ENCODE results near the gene NECTIN3.

The NECTIN3 gene

DNA sequence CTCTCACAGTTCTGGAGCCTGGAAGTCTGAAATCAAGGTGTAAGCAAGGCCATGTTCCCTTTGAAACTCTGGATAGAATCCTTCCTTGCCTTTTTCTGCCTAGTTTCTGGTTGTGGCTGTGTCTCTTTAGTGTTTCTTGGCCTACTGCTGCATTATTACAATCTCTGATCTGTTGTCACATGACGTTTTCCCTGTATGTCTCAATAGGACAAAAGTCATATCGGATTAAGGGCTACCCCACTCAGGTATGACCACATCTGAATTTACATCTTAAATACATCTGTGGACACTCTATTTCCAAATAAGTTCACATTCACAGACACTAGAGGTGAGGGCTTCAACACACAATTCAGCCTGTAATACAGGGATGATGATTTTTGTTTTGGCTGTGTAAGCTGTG, 13.3 kb downstream of the NECTIN3 start:
- no peak for DNase-seq (ENCODE audit: low read depth)

DNA sequence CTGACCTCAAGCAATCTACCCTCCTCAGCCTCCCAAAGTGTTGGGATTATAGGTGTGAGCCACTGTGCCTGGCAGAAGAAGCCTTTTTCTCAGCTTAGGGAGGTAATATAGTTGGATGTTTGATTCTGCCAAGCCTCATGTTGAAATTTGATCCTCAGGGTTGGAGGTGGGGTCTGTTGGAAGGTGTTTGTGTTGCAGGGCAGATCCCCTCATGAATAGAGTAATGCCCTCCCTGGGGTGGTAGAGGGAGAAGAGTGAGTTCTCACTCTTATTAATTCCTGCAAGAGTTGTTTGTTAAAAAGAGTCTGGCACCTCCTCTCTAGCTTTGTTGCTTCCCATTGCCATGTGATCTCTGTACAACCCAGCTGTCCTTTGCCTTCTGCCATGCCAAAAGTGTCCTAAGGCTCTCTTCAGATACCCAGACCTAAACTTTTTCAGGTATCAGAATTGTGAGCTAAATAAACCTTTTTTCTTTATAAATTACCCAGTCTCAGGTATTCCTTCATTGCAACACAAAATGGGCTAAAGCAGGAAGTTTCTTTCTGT, 16.4 kb downstream of the NECTIN3 start:
- DNase-seq (ENCODE audit: low read depth): no peak

DNA sequence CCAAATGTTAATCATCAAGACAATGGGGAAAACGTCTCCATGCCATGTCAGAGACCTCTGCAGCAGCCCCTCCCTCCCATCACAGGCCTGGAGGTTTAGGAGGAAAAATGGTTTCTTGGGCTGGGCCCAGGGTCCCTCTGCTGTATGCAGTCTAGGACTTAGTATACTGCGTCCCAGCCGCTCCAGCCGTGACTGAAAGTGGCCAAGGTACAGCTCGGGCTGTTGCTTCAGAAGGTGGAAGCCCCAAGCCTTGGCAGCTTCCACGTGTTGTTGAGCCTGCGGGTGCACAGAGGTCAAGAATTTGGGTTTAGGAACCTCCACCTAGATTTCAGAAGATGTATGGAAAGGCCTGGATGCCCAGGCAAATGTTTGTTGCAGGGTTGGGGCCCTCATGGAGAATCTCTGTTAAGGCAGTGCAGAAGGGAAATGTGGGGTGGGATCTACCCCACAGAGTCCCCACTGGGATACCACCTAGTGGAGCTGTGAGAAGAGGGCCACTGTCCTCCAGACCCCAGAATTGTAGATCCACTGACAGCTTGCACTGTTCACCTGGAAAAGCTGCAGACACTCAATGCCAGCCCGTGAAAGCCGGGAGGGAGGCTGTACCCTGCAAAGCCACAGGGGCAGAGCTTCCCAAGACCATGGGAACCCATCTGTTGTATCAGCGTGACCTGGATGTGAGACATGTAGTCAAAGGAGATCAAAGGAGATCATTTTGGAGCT, 25.0 kb downstream of the NECTIN3 start:
- DNase-seq (ENCODE audit: low read depth): no peak

DNA sequence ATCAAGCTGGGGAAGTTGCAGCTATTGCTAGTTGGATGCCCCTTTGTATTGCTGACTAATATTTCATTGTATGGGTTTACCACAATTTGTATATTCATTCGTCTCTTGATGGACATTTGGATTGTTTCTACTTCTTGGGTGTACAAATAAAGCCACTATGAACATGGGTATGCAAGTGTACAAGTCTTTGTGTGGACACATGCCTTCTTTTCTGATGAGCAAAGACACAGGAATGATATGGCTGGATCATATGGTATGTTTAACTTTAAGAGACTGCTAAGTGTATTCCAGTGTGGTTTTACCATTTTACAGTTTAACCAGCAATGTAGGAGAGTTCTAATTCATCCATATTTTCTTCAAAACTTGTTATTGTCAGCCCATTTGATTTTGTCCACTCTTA, 32.2 kb downstream of the NECTIN3 start:
- DNase-seq (ENCODE audit: low read depth): no peak

DNA sequence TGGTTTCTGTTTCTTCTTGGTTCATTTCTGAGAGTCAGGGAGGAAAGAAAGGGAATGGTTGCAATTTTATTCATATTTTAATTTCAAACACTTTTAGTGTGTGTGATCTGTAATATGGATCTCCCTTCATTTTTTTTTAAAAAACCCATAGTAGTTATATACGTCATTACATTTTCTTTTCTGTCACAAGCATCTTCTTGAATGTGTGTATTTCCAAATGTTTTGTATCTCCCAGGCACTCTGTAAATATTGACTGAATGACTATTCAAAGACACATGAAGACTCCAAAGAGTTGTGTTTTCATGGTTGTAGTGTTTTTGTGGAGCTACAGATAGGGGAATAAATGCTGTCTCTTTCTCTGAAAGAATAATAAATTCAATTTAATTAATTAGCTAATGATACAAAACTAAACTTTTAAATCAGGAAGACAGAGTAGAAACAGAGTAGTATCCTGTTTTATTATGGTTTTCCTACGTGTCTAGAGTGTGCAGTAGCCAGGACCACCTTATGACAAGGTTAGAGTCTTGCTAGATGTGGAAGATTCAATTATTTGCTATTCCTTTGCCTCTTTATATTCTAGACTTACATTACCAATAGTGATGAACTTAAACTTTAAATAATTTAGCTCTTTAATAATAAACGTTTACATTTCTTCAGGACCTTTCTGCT, 35.5 kb downstream of the NECTIN3 start:
- no peak for DNase-seq (ENCODE audit: low read depth)

DNA sequence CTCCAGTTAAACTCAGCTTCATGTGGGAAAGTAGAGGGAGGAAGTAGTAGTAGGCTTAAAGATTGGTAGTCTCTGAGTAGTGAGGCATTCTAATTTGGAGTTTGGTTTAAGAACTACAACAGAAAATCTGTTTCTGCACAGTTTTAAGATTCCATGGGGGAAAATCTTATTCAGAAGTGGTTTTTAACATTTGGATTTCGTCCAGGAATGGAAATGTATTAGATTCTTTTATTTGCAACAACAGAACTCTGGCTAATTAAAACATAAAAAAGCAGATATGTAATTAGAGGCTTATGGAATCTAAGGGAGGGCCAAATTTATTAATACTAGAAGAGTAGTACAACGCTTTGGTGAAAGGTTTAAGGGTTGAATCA, 36.0 kb downstream of the NECTIN3 start:
- no peak for DNase-seq (ENCODE audit: low read depth)

DNA sequence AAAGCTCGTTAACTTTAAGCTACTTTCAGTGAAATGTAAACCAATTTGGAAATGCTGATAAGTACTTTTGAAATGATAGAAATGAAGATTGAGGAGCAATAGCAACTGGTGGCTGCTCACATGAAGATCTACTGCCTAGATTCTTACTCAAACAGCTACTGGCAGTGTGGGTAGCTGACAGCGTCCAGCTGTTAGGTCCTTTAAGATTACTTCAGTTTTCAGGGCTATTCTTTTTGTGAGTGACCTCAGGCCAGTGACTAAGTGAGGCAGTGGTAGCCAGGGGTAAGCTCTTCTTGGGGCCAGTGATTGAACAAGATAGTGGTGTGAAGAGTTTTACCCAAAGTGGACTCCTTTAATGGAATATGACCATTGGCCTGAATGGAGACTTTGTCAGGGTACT, 41.3 kb downstream of the NECTIN3 start:
- DNase-seq (ENCODE audit: low read depth): no peak

DNA sequence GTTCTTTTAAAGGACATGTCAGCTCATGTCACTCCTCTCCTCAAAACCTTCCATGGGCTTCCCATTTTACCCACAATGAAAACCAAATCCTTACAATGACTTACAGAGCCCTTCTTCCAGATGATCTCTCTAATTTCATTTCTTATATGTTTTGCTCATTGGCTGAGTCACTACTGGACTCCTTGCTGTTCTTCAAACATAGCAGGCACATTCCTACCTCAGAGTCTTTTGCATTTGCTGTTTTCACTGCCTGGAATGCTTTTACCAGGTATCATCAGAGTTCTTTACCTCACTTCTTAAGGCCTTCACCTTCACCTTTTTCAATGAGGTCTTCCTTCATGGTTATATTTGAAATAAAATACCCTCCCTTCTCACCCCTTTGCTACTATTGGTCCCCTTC, 57.3 kb downstream of the NECTIN3 start:
- DNase-seq (ENCODE audit: low read depth): no peak

DNA sequence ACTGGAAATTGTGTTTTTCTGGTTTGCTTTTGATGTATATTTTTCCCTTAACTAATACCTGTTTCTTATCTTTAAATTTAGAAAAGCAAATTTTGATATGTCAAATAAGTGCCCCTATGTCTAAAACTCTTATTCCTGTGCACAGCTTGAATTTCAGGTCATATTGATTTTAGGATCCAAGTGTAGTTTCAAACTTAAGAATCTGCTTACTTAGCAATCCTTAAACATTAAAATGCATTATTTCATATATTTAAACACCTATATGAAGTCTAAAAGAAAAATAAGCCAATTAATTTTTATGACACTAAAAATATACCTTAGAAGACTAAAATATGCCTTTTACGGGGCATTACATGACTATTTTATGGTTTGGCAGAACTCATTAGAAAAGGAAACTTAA, 59.2 kb downstream of the NECTIN3 start:
- no peak for DNase-seq (ENCODE audit: low read depth)

DNA sequence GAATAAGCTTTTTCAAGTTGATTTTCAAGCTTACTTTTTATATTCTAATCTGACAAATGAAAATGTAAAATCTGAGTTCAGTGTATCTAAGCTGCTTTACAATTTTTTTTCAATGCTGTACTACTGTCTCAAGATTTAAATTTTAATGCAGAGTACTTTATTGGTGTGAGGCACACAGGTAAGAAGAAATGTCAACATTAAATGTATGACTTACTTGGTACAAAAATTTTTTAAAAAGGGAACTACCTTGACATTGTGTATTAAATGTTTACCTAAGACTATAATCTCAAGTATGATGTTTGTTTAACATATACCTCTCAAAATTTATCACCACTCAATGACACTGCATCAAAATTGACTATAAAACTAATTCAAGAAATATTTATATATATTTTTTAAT, 62.7 kb downstream of the NECTIN3 start:
- DNase-seq (ENCODE audit: low read depth): no peak

DNA sequence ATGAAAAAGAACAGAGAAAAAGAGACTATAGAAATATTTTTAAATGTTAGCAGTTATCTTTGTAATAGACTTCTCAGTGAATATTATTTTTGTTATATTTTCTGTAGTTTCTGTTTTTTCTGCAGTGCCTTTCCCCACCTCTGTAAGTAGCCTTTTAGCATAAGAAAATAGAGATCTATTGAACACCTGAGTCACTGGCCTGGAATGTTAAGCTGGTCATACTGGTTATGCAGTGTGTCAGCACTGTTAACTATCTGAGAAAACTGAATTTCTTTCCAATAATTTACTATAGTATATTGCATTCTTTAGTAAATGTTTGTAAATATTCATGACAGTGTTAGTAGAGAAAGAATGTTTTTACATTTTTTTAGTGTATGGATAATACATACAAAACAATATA, 79.8 kb downstream of the NECTIN3 start:
- DNase-seq (ENCODE audit: low read depth): no peak

DNA sequence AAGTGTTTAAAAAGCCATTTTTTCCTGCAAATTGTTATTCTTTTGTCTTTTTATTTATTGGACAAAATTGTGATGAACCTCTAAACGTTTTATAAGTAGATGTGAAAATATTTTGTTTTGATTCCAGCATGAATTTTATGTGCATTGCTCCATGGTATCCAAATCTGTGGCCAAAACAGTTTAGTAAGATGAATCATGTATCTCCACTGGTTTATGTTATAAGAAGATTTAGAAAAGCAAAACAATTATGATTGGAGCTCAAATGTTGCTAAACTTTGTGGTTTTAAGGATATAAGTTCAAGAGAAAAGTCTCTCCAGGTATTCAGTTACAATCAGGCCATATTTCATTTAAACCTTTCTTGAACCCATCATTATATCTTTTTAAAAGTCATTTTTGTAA, 80.9 kb downstream of the NECTIN3 start:
- DNase-seq (ENCODE audit: low read depth): no peak

DNA sequence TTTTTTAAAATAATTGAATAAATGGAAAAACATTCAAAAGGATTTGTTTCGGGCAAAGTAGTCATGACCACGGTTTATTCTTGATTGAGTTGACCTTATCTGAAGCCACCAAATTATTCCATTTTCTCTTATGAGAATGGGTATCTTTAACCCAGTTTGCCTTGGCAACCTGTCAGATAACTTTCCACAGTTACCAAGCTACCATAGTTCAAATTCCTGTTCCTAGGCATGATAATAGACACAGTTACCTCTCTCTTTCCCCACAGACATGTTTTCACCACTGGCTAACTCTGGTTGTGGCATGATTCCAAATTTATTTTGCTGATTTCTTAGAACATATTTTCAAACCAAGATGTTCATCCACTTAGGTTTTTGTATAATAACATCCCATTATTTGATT, 84.9 kb downstream of the NECTIN3 start:
- no peak for DNase-seq (ENCODE audit: low read depth)

DNA sequence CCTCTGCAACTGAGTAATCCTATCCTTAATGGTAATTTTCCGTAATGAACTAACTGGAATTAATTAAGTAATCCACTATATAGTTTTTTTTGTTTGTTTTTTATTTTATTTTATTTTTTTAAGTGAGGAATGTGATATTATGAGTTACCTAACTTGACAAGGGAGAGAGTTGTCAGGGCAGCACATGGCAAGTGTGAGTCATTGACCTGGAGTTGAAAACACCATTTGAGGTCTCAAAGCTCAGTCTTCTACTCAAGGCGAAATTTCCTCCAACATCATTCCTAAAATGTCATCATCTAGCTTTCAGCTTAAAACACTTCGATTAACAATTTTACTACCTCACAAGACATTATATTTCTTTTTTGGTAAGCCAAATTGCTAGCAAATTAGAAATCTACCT, 87.8 kb downstream of the NECTIN3 start:
- no peak for DNase-seq (ENCODE audit: low read depth)

DNA sequence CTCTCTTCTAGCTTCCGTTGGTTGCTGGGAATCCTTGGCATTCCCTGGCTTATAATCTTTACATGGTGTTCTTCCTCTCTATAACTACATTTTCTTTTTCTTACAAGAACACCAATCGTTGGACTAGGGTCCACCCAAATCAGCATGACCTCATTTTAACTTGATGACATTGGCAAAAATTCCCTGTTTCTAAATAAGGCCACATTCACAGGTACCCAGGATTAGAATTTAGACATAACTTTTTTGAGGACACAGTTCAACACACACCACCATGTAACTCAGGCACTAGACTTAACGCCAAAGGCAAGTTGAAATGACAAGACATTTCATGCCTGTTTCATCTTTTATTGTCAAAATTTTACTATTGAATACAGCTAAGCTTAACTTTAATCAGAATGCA, 93.0 kb downstream of the NECTIN3 start:
- DNase-seq (ENCODE audit: low read depth): no peak

DNA sequence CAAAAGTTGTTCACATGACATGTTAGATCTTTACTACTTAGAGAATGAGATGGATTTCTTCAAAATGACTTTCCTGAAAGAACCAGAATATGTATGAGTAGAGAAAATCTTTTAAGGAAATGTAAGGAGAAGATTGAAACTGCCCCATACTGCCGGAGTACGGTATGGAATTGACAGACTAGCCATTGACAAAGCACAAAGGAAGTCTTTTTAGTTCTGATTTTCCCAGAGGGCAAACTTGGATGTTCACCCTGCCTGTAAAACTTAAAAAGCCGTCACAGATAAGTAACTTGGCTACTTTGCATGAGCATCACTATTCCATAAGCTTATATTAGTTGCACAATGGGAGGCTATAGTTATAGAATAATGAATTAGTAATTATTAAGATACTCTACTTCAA, 93.8 kb downstream of the NECTIN3 start:
- no peak for DNase-seq (ENCODE audit: low read depth)

DNA sequence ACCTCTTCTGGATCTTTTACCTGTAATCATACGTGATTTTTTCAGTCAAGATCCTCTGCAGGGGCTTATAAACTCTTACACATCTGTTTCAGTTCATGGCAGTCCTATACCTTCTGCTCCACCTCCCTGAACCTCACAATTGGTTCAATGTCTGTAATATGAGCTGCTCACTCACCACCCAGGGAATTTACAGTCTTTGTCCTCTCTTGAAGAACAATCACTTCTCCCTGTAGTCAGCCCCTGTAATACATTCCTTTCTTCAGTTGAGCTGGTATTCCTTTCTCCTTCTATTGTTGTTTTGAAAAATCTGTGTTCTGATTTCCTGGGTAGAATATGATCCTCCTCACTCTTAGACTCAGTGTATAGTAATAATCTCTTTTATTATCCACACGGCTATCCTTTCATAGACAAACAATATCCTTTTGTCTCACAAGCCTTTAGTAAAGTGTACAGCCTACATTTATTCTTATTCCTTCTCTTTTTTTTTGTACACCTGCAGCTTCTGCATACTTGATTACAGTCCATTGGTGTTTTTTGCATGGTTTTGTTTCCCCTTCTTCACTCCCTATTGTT, 101.8 kb downstream of the NECTIN3 start:
- DNase-seq (ENCODE audit: low read depth): no peak

DNA sequence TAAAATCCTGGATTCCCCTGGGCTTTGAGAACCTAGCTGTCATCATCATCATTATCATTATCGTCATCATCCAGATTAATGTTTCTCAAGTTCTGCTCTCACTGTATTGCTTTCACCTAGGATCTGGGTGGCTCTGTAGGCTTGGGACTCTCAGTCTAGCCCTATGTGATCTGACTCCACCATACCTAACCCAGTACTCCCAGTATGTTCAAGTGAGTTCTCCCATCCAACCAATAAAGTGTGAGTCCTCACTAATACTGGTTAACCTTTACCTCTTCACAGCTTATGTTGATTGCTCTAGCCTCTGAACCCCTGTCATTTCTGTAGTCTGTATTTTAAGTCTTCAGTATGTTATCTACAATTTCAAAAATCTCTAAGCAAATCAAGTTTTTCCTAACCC, 102.3 kb downstream of the NECTIN3 start:
- no peak for DNase-seq (ENCODE audit: low read depth)

DNA sequence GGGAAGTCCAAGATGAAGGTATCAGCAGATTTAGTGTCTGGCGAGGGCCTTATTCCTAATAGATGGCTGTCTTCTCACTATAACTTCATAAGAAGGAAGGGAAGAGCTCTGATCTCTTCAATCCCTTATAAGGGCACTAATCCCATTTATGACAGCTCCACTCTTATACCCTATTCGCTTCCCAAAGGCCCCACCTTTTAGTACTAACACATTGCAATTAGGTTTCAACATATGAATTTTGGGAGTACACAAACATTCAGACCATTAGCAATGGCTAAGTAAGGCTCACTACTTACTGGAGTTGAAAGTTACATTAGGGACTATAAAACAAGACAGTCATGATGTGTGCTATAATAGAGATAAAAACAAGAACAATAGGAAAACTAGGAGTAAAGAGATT, 118.9 kb downstream of the NECTIN3 start:
- DNase-seq (ENCODE audit: low read depth): no peak

DNA sequence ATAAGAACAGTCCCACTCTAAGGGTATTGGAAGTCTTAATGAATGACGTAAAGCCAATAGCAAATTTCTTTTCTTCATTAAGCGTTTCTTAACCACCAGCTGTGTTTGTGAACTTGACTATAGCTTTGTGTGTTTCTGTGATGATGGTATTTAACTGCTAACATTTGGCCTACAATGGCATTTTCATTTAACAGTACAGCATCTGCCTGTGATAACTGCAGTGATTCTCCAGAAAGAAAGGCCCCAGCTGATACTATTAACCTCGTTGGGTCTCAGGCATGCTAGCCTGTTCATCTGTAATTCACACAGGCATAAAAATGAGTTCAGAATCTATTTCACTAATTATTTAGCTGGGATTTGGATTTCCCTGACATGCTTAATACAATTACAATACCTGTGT, 121.9 kb downstream of the NECTIN3 start:
- no peak for DNase-seq (ENCODE audit: low read depth)

DNA sequence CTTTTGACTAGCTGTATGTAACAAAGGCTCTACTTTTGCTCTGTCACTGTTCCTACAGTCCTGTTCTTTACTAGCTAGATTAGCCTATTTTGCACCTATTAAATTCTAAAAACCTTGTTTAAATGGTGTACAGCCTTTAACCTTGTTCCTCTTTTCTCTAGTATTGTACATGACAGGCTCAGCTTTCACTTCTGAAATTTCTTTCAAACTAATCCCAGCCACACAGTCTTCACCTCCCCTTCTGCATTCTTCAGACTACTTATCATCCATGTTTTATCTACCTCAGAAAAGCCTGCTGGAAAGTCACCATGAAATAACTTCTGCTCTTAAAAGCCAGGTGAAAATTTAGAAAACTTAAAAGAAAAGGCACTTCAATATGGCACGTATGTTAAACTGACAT, 122.4 kb downstream of the NECTIN3 start:
- DNase-seq (ENCODE audit: low read depth): no peak

DNA sequence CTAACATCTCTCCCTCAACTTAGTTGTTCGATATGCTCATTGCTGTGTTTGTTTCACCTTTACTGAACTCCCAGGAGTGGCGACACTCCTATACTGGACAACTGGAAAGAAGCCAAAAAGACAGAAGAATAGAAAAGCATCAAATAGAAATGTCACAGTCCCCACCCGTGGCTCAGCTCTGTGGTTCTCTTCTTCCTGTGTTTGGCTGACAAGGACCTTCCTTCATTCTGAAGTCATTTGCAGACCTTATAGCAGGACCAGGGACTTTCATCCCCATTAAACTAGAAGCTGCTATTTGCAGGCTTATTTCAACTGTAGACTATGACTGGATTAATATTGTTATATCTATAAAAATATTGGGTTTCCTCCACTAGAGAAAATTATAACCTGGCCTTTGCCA, 125.9 kb downstream of the NECTIN3 start:
- no peak for DNase-seq (ENCODE audit: low read depth)

DNA sequence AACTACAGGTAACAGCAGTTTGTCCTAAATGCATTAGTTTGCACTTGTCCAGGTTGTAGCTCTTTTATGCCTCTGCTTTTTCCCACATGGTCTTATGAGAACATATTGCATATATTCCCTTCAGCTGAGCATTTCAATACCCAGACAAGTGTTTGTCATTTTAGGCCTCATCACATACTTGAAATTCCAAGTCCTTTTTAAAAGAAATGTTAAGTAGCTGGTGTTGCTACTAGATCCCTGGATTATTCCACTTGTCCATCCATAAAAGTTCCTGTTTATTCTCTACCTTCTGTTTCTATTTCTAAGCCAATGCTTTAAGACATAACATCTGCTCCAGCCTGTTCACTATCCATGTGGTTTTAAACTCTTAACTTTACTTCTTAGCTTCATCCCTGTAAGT, 128.4 kb downstream of the NECTIN3 start:
- no peak for DNase-seq (ENCODE audit: low read depth)

Measured in CMK (cell line).